ENCODE data around the gene STMN3. TPM values are rescaled to one million over a fixed set of nuclear protein-coding genes. Genes with fewer than 3 reads are reported as not detected.
"Not testable (repeated sequence)": the region's sequence is repeated elsewhere in the genome, so short reads cannot be mapped to it uniquely, and the experiment has no call there.

Gene STMN3
- total RNA-seq, 2 donors from 2014 or later, result 5.7 to 10.1 TPM

GRCh38 chr20:63661108-63661507, 7.9 kb upstream of the STMN3 start:
- H3K4me1 ChIP-seq, result peaks cover 0 to 21% of the 10 kb centered on the region in 2 donors
- TF ChIP-seq CTCF (IDR thresholded peaks at IDR 0.05), result no peak
- H3K9me3 ChIP-seq, result no peaks in the 10 kb centered on the region
- no peaks in the 10 kb centered on the region for H3K27me3 ChIP-seq
- DNase-seq (ENCODE audit: low spot score), result no peak
- peaks cover 24% of the 10 kb centered on the region for H3K36me3 ChIP-seq
- H3K27ac ChIP-seq, result no peak overlapping the region
- H3K4me3 ChIP-seq, result no peak overlapping the region

GRCh38 chr20:63660622-63661021, 7.4 kb upstream of the STMN3 start:
- no peak for TF ChIP-seq CTCF (IDR thresholded peaks at IDR 0.05)
- Histone ChIP-seq H3K27ac (no peak overlapping the region), H3K27me3 (no peaks in the 10 kb centered on the region), H3K4me3 (no peak overlapping the region), H3K4me1 (peaks cover 0 to 21% of the 10 kb centered on the region in 2 donors), H3K36me3 (peaks cover 24% of the 10 kb centered on the region), H3K9me3 (no peaks in the 10 kb centered on the region)
- no peak for DNase-seq (ENCODE audit: low spot score)

GRCh38 chr20:63660174-63660573, 7.0 kb upstream of the STMN3 start:
- not testable (repeated sequence) for DNase-seq (ENCODE audit: low spot score); H3K27me3 ChIP-seq; H3K4me3 ChIP-seq; H3K27ac ChIP-seq; H3K9me3 ChIP-seq
- H3K36me3 ChIP-seq, result peaks cover 24% of the 10 kb centered on the region
- peaks cover 0 to 21% of the 10 kb centered on the region in 2 donors for H3K4me1 ChIP-seq

- no peaks in the 10 kb centered on the region for H3K9me3 ChIP-seq
- peaks cover 24% of the 10 kb centered on the region for H3K36me3 ChIP-seq
- no peak for DNase-seq (ENCODE audit: low spot score)
- H3K27me3 ChIP-seq, result no peaks in the 10 kb centered on the region
- H3K27ac ChIP-seq, result peak overlapping the region; percentile 81 to 82
- peaks cover 0 to 21% of the 10 kb centered on the region in 2 donors for H3K4me1 ChIP-seq
- peak overlapping the region; percentile 63 to 78 for H3K4me3 ChIP-seq
- no peak for TF ChIP-seq CTCF (IDR thresholded peaks at IDR 0.05)
Measured at GRCh38 chr20:63659370-63659769, 6.1 kb upstream of the STMN3 start.

- no peak for DNase-seq (ENCODE audit: low spot score)
- TF ChIP-seq CTCF (IDR thresholded peaks at IDR 0.05), result no peak
- Histone ChIP-seq H3K4me3 (peak overlapping the region; percentile 63 to 78), H3K4me1 (peaks cover 0 to 27% of the 10 kb centered on the region in 2 donors), H3K27me3 (no peaks in the 10 kb centered on the region), H3K27ac (peak overlapping the region; percentile 81 to 82), H3K9me3 (no peaks in the 10 kb centered on the region), H3K36me3 (peaks cover 24% of the 10 kb centered on the region)
Measured at GRCh38 chr20:63658749-63659187, 5.5 kb upstream of the STMN3 start.

GRCh38 chr20:63657937-63658748, 4.9 kb upstream of the STMN3 start, which contains the start of gene RTEL1:
RTEL1 (plus strand) TSS chr20:63658312; CDS start chr20:63659403, 1,091 bp downstream.
- Histone ChIP-seq H3K4me1 (peaks cover 0 to 32% of the 10 kb centered on the region in 2 donors), H3K4me3 (peak within 1 kb of the TSS; percentile 63 to 78), H3K27ac (peak within 1 kb of the TSS; percentile 81 to 82), H3K9me3 (no peaks in the 10 kb centered on the region), H3K27me3 (no peaks in the 10 kb centered on the region), H3K36me3 (peaks cover 20% of the 10 kb centered on the region)
- peak in 1 of 2 donors; percentile 19 for TF ChIP-seq CTCF (IDR thresholded peaks at IDR 0.05)
- peak; percentile 94 for DNase-seq (ENCODE audit: low spot score)

All from right atrium auricular region (tissue), 2 donors.